ENCODE measurements around the gene PAX3.

PAX3 gene

DNA sequence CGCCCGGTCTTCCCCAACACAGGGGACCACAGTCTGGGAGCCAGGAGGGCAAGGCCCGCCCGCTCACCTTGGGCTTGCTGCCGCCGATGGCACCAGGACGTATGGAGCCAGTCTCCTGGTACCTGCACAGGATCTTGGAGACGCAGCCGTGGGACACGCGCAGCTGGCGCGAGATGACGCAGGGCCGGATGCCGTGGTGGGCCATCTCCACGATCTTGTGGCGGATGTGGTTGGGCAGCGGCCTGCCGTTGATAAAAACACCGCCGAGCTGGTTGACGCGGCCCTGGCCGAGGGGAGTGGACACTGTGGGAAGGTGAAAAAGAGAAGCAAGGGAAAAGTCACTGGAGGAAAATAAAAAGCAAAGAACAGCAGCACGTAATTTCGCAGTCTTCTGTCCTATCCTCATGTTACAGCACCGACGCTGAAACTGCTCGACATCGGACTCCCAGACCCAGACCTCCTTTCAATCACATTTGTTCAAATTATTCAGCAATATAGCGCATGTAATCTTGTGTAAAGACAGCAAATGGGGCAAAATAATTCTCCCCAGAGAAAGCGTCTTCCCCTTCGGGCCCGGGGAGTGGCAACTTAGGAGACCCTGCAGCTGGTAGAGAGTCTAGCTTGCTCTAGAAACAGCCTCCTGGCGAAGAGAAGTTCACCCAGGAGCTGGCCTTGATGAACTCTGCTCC lies 1.7 kb downstream of the PAX3 start:
- no peak for DNase-seq (ENCODE audit: low read depth, low spot score)

DNA sequence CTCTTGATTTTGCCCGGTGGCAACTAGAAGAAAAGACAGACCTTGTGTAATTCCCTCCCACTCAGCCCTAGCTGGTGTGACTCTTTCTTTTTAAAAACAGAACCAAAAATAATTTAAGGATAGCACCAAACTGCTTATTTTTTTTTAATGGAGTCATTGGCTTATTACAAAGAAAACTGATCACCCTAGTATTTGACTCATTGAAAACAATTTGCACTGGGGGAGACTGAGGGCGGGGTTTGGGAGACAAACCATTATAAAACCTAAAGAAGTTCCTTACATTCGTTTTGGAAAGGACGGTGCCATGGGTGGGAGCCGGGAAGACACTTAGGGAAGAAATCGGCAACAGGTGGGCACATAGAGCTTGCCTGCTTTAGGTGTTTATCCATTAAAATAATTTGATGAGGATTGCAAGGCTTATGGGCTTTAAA lies 2.5 kb downstream of the PAX3 start:
- no peak for DNase-seq (ENCODE audit: low read depth, low spot score)

DNA sequence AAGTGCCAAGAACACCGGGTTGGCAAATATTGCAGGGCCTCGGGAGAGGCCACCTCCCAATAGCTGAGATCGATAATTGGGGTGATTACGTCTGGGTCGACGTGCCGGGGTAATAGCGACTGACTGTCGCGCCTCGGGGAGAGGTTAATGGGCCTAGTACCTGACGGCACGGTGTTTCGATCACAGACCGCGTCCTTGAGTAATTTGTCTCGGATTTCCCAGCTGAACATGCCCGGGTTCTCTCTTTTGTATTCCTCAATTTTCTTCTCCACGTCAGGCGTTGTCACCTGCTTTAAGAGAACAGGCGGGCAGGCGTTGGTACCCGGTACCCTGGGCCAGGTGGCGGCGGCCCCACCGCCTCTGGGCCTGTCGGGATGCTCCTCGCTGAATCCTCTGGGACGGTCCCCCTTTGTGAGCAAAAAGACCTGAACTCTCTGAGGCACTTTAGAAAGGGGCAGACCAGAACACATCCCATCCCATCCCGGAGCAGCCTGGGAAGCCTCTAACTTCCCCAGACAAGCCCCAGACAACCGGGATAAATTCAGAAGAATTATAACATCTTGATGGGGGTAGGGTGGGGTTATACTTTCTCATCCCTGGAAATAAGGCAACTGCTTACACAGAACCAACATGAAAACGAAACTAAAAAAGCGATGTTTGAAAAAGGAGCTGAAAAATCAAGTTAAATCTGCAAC lies 3.3 kb downstream of the PAX3 start:
- DNase-seq (ENCODE audit: low read depth, low spot score): no peak

DNA sequence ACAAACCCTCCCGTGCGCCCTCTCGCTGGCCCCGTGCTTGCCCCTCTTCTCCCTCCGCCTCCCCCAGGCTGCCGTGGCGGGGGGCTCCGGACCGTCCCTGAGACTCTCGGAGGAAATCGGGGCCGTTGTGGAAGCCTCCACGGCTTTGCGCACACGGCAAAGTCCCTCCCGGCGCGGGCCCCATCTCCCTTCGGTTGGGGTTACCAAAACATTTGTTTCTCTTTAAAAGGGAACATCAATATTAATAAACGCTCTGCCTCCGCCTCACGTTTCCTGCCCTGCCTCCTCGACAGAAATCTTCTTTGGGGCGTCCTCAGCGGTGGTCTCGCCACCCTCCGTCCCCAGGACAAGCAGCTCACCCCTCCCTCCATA lies 3.8 kb downstream of the PAX3 start:
- no peak for DNase-seq (ENCODE audit: low read depth, low spot score)

DNA sequence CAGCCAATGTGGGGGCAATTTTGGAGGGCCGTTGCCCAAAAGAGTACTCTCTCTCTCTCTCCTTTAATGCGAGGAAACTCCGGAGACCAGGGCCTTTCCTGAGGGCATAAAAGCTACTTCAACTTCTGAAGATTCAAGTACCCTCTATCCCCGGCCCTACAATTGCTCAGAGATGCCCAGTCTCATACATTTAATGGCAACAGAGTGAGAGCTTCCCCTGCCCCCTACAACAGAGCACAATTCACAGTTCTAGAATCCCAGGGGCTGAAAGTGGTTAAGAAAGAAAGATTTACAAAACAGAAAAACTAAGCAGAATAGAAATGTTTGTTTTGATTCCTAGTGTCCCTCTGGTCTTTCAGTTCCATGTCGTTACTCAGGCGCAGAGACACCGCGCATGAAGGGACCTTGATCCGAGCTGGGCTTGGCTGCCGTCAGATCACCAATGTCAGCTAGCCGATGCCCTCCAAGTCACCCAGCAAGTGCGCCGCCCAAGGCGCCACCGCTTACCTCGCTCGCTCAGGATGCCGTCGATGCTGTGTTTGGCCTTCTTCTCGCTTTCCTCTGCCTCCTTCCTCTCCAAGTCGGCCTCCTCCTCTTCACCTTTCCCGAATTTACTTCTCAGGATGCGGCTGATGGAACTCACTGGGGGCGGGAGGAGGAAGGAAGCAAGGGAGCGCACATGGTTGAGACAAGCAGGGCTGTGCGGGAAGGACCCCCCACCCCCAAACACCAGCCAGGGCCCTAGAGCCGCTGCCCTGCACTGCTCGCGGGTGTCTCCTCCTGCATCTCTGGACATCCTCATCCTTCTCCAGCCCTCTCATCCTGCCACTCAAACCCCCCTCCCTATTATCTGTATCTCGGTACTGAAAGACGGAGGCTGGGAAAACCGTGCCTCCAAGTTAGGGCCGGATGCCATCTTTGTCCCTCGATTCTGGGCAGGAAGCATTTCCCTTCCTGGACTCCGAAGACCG lies 4.9 kb downstream of the PAX3 start:
- DNase-seq (ENCODE audit: low read depth, low spot score): no peak

DNA sequence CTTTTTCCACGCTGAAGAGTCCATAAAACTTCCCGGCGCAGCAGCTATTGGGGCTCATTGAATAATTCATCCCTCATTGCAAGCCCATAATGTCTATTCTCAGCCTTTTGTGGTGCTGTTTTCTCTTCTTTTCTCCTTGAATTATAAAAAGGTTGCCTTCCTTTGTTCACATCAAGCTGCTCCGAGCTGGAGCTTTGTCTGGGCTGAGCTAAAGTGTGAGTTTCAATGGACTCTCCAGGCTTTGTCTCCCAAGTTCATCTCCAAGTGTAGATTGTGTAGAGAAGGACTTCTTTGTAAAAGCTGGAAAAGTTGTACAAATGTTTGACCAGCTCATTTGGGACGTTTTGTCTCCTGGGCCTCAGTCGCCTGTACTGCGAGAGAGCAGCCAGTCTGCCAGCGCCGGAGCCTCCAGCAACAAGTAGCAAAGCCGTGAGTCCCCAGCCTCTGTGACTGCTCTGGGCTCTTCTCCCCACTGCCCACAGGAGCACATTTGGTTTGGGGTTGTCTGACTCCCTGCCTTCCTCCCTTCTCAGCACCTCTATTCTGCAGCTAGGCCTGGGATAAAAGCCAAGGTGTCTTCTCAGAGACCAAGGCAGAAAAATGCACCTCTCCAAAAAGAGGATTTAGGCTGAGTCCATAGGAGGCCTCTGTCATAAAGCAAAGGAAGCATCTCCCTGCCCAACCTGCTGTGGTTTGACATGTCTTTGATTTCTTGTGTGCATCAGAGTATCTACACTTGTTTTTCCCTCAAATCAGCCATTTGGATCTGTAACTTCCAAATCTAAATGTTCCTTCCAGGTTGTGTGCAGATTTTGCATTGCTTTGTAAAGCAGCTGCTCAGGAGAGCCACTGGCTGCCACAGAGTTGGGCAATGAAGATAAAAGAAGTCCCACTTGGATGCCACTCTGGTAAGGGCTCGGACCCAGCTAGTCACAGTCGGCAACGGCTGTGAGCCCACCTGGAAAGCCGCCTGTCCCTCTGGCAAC lies 6.4 kb downstream of the PAX3 start:
- DNase-seq (ENCODE audit: low read depth, low spot score): no peak

DNA sequence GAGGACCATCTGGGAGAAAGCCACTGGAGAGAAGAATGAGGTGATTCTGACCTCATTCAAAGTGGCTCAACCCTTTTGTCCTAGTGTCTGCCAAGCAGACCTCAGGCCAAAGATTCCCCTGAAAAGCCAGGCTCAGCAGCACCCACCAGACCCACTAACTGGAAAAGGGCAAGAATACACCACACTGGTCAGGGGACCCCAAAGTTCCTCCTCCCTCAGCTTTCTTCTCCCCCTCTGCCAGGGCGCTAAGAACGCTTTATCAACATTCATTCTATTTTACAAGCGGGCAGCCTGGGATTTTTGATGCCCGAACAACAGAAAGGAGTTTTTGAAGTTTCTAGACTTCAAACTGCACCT lies 7.3 kb downstream of the PAX3 start:
- DNase-seq (ENCODE audit: low read depth, low spot score): no peak

DNA sequence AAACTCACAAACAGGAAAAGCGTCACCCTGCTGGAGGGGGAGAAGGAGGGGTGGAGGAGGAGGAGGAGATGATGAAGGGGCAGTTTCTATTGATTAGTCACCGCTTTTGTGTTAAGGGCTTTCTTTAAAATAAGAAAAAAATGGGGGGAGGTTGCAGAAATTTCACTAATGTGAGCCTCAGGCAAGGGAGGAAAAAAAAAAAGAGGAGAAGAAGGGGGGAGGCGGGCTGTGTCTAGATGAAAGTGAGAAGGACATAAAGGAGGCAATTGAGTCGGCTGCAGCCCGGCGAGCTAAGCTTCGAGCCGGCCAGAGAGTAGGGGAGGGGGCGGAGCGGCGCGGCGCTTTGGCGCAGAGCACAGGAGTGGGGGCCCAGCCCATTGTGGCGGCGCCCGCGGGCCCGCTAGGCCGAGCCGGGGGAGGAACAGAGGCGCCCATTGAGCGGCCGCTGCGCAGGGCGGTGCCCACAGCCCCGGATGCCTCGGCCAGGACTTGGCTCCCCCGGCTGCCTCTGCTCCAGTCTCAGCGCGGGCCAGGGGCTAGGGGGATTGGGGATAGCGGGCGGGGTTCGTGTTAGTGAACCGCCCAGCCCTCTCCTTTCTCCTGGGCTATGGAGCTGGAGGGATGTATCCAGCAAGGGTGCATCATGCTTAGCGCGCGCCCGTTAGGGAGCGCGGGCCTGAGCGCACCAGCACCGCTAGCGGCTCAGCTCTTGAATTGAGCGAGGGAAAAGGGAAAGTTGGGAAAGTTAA lies 7.9 kb downstream of the PAX3 start:
- DNase-seq (ENCODE audit: low read depth, low spot score): no peak

DNA sequence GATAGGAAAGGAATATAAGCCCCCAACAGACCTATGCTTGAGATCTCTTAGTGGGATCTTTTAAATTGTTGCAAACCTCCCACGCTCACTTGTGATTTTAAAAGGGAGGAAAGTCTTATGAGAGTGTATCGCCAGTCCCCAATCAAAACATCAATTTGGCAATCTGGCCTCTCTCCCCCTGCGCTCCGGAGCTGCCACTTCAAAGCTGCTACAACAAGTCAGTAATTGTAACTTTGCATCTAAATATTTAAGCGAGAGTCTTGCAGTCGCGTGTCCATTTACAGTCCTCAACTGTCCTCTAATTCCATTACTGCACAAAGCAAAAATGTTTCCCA lies 8.4 kb downstream of the PAX3 start:
- no peak for DNase-seq (ENCODE audit: low read depth, low spot score)

DNA sequence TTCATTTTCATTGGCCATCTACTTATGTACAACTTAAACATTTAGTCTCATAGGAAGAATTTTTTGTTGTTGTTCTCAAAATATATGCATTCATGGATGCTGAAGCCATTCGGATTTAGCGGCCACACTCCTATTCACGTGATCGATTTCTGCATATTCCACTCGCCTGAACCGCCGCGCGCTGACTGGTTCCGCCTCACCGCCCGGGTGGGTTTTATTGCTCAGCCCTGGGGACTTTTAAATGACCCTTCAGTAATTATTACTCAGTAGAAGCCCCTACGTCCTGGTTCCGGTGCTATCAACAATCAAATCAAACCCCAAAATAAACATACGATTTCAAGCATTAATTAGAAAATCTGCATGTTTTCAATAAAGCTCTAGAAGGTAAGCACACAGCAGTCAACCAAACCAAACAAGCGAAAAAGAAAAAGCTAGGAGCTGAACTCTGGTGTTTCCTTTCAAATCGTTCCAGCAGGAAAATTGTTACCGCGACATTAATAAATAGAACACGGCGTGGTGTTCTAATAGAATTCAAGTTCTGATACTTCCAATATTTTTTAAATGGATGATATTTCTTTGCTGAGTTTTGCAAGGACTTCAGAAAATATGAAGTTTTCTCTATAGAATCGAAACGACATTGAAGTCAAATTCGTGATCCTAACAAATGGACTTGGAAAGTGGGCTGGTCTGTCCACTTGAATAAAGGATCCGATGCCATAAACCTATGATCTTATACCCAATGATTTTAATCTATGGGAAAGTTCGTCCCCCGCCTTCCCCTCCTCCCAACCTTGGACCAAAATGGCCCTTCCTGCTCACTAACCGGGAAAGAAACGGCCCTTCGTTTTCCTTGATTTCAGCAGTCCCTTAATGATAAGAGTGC lies 9.3 kb downstream of the PAX3 start:
- no peak for DNase-seq (ENCODE audit: low read depth, low spot score)

DNA sequence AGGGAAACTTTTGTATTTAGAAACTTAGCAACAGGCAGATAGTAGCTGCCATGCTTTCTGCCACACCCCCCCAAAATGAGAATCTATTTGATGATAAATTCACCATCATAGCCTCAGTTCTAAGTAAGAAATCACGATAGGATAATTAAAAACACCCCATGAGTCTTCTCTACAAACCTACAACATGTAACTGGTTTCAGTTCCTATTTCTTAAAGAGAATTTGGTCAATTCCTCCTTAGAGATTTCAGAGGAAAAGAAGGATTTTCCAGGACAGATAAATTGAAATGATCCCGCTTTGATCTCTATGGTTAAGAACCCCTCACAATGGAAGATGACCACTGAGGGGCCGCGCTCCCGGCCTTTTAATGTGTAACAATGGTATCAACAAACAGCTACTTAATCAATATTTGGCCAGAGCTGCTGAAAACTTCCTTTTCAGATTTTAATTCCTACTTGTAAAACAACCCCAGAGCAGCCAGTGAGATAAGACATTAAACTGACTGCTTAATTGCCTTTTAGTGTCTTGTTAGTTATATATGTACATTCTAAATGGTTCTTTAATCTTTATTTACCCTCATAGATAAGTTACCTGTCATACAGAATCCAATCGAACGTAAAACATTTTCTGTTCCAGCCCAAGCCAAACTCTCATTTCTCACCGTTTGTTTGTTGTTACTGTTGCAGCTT lies 10.1 kb downstream of the PAX3 start:
- no peak for DNase-seq (ENCODE audit: low read depth, low spot score)

DNA sequence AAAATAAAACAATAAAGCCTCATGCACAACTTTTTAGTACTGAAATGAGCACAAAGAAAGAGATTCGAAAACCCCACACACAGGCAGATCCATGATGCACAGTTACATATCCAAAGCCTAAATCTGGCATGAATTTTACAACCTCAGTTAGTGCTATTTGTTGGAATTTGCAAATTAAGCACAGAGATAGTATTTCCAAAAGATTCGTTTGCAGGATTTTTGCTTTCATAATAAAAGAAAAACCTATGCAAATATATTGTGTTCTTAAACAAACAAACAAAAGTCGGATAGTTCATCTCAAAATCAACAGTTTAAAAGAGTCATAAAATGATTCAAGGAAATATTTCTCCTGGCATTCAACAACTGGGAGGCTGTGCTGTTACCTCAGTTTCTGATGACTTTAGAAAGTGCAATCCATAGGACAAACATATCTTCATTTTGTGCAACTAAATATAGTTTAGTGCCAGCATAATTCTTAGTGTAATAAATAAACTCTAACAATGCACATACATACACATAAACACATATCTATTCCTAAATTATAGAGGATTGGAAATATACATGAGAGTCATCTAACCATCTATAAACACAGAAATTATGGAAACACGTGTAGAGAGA lies 10.8 kb downstream of the PAX3 start:
- no peak for DNase-seq (ENCODE audit: low read depth, low spot score)

DNA sequence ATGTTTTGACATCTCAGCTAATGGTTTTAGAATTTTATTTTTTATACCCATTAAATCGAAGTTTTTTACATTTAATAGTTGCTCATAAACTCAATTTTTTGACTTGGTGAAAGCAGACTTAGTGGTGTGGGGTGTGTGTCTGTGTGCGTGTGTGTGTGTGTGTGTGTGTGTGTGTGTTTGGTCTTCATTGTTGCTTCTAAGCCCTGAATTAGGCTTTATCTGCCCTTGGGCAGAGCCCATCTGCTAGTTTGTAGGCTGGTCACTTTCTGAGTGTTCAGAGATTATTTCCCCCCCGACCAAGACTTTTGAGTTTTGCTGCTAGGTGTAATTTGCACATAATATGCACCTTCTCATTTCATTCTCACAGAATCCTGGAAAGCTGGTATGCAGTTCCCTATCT lies 14.3 kb downstream of the PAX3 start:
- DNase-seq (ENCODE audit: low read depth, low spot score): no peak

DNA sequence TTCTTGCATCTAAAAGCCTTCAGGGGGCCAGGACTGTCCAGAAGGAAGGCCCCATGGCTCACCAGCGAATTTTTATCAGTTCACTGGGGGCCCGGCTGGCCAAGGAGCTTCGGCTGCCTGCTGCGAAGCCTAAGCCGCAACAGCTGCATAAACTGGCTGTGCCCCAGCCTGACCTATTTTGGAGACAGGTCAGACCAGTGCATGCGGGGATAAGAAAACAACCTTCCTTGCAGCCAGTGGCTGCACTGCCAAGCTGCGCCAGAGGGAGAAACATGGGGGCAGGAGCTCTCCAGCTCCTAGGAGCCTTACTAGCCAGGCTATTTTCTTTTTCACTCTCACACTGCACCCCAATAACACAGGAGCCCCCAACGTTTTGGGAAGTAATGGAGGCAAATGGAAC lies 15.2 kb downstream of the PAX3 start:
- no peak for DNase-seq (ENCODE audit: low read depth, low spot score)

DNA sequence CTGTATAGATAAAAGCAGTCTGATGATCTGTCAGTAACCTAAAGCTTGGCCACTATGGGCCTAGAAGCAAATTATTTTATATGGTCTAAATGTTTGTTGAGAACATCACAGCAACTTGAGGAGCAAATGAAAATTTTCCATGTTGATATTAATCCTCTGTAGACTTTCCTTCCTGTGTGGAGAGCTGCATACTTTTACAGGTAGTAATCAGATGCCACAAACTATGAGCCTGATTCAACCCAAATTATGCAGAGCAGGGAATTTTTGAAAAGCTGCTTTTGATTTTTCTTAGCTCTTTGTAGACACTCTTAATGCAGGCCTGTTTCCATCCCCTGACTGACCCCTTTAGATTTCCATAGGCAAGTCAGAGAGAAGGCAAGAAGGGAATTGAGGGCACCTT lies 17.3 kb downstream of the PAX3 start:
- DNase-seq (ENCODE audit: low read depth, low spot score): no peak

DNA sequence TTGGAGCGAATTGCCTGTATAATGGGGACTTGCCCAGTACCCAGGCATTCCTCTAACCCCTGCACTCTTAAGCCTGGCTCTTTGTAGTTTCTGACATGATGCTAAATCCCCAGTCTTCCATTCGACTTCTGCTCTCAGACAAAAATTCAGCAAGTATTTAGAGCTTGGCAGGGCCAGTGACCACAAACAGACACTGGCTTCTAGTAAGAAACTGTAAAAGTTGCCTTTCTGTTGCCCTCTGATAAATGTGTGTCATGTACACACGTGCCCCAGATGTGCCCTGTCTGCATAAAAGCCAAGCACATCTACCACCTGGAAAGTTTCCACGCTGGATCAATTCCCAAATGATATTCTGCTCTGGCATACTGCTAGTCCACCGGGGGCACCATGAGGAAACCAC lies 18.0 kb downstream of the PAX3 start:
- DNase-seq (ENCODE audit: low read depth, low spot score): no peak

DNA sequence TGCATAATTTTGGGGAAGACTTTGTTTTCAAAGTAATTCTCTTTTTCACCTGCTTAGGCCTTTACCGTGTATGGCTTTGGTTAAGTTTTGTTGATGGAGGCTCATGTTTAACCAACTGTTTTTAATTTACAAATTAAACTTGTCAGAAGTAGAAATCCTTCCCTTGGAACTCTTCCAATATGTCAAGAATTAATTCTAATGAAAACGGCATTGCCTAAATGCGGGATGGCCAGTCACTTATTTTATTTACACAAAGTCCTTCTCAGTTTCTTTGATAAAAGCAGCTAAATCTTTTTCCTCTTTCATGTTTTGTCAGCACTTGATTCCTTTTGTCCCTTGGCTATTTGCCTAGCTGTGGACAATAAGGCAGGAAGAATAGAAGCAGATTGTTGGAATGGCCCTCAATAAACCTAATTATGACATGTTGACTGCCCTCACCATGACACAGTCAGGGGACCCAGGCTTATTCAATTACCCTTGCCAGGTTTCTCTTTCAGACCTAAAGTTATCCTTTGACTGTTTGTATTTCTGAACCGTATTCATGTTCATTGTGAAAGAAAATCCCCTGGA lies 26.3 kb downstream of the PAX3 start:
- DNase-seq (ENCODE audit: low read depth, low spot score): no peak

DNA sequence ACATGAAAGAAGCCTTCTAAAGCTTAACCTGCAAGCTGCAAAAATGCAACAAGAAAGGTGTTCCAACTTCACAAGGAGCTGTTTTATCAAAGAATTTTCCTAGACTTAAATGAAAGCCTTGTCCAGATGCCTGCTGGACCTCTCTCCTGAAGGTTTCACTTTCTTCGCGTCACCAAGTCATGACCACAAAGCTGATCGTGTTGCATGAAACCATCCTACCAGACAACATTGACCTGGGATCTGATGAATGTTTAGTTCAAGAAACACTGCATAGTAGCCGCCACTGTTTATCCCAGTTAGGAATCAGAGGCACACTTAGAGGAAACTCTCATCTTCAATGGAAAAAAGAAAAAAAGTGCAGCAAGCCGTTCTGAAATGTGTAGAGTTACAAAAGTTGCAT lies 26.9 kb downstream of the PAX3 start:
- DNase-seq (ENCODE audit: low read depth, low spot score): no peak
